GM19023 (cell line): ENCODE results near the gene CGNL1.

Experiments used
- ATAC-seq: cut with Tn5 transposase; IDR thresholded peaks from one replicate; pipeline ENCODE4 v1.9.1; 2021; ENCODE audit warnings: mild to moderate bottlenecking, moderate library complexity; ENCODE audit not compliant: unreplicated experiment

Gene CGNL1

DNA sequence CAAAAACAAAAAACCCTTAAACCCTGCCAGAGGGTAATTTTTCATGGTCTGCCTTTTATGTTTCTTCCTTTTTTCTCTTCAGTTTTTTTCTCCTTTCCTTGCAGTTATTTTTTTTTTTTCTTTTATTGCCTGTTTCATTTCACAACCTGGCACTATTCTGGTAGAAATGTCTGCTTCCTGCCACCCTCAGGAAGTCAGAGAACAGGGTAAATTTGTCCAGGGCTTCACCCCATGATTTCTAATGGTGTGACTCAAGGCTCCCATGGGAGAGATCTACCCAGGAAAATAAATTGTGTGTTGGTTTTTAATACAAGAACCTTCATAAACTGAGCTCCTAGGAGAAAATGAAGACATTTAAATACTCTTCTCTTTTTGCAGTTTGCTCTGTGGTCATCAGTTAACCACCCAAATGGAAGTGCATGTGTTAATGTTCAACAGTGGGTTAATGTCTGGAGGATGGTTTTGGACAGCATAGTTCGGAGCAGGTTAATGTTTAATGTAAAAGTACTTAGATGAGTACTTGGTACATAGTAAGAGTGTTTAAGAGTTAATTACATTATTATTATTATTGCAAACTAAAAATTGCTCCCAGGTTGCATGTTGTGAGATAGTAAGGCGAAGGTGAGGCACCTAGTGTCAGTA is 45.9 kb downstream of the CGNL1 start:
- ATAC-seq, result peak; percentile 75

DNA sequence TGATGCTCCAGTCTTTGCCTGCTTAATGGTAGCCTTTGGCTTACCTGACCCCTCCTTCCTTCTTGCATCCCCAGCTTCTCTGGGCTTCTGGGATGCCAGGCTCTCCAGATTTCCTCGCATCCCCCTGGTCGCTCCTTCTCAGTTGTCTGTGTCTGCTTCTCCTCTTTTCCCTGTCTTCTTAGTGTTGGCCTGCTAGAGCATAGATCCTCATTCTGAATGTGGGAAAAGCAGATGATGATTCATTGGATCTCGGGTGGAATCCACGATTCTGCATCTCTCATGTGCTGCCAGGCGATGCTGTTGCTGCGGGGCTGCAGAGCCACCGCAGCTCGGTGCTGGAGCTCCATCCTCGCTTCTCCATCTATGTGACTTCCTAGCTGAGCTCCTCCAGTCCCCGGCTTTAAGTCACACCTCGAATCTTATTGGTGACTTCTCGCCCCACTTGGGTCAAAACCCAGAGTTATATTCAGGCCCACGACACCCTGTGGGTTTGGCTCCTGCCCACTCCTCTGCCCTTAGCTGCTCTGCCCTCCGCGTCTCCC is 47.4 kb downstream of the CGNL1 start:
- ATAC-seq, result no peak

DNA sequence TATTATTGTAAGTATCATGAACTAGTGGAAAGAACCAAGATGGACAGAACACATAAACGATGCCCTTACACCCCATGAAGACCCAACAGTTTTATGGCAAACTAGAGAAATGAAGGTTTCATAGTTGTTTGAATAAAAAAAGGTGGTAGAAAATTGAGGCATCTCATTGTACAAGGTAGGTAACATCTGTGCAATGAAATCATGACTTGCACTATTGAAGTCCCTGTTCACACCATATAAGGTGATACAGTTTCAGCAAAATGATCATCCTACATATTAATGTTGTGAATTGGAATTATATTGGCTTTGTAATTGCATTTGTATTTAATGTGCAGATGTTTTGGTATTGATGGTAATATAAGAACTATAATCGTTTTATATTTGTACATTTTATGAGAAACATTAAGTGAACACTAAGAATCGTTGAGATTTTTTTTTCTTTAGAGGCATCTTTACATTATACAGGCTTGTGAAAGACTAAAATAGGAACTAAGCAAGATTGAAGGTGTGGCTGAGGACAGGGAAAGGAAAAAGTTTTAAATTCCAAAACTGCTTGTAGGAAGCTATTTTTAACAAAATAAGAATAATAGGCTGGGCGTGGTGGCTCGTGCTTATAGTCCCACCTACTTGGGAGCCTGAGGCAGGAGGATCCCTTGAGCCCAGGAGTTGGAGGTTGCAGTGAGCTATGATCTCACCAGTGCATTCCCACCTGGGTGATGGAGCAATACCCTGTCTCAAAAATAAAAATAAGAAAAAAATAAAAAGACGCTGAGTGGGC is 48.5 kb downstream of the CGNL1 start:
- ATAC-seq, result no peak

DNA sequence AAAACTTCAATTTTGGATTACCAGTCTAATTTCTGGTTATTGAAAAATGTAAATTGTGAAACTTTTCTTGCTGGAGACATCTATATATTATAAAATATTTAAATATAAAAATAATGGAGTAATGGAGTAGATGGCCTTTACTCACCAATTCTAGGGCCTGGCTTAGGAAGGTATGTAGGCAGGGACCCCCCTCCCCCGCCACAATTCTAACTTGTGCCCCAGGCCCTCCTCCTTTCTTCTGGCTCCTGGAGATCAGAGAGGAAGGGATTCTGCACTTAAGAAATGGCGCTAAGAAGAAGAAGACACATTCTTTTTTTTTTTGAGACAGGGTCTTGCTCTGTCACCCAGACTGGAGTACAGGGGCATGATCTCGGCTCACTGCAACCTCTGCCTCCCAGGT is 49.5 kb downstream of the CGNL1 start:
- ATAC-seq, result no peak

DNA sequence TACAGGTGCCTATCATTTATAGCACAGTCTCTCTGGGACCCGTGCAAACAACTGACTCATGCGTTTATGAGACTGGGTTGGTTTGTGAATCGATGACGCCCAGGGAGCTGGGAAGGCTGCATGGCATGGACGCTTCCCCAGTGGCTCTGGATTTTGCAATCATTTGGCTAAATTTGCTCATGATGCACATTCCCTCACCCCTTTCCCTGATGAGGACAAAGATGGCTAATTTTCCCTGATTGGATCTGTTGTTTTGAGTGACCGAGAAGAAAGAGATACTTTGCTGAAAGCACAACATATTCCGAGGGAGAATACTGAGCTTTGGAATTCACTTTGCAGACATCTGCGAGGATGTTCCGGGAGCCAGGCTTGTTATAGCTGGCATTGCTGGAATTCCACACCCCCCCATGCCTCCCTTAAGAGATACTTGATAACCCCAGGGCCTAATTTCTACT is 51.1 kb downstream of the CGNL1 start:
- no peak for ATAC-seq

DNA sequence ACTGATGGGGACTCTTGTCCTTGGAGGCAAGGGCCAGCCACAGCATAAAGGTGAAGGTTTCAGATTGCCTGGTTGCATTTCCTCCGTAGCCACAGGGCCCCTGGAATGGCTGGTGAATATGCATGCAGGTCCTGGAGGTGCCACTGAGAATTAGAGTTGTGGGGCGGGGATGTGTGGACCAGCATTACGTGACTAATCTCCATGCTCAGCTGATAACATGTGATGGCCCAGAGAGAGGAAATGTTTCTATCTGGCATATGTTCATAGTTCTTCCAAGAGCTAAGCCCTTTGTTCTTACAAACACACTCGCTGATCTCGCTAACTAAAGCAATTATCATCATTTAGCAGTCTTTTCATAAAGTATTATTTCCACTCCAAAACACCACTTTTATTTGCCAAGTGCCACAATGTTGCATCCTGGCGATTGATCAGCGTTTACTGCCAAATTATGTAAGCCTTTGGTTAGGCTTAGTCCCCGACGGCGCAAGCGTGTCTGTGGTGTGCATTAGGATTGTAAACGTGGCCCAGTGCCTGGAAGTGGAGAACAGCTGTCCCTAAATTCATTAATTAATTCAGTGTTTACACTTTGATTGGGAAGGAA is 55.9 kb downstream of the CGNL1 start:
- no peak for ATAC-seq

DNA sequence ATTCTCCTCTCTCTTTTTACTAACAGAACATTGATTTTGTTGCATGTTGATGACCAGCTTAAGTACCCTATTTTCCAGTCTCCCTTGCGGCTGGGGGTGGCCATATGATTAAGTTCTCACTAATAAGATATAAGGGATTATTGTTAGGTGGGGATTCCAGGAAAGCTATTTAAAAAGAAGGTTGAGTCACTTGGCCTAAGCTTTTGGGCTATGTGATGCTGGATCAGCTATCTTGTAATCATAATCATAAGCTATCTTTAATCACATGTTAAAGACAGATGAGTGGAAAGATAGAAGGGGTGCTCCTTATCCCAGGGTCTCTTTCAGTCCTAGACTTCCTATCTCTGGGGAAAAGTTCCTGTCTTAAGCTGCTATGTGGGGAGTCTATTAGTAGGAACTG is 59.9 kb downstream of the CGNL1 start:
- no peak for ATAC-seq

DNA sequence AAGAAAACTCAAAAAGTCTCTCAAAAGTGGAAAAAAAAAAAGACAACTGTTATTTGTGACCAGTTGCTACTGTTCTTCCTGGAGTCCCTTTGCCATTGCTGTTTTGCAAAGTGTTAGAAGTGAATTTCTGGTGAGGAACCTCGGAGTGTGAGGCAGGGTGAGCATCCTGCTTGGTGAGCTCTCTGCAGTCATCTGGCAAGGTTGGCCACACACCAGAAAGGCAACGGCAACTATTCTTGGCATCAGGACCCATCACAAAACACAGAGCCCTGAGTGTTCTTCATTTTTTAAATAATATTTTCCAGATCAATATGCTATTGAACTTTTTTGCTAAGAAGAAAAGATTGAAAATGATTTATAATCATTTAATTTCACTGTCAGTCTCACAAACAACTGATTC is 60.7 kb downstream of the CGNL1 start:
- ATAC-seq, result no peak

DNA sequence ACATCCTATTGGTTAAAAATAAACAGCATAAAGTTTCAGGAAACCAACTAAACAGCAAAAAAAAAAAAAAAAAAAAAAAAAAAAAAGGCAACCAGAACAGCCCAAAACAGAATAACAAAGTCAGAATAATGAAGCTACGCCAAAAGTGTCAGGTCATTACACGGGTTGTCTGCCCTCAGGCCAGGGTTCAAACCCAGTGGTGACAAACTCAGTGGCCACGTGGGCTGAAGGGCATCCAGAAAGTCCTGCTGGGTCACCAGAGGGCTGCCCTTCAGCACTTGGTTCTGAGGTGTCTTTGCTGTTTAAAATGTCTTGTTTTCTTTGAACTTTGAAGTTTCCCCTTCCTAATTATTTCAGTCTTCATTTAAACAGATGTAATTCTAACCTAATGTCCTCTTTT is 61.3 kb downstream of the CGNL1 start:
- no peak for ATAC-seq

DNA sequence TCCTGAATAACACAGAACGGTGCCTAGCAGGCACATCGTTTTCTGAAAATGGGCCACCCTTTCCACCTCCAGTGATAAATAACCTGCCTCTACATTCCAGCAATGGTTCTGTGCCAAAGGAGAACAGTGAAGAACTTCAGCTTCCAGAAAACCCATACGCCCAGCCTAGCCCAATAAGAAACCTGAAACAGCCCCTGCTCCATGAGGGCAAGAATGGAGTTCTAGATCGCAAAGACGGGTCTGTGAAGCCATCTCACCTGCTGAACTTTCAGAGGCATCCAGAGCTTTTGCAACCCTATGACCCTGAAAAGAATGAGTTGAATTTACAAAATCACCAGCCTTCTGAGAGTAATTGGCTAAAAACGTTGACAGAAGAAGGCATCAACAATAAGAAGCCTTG is 61.9 kb downstream of the CGNL1 start:
- no peak for ATAC-seq

DNA sequence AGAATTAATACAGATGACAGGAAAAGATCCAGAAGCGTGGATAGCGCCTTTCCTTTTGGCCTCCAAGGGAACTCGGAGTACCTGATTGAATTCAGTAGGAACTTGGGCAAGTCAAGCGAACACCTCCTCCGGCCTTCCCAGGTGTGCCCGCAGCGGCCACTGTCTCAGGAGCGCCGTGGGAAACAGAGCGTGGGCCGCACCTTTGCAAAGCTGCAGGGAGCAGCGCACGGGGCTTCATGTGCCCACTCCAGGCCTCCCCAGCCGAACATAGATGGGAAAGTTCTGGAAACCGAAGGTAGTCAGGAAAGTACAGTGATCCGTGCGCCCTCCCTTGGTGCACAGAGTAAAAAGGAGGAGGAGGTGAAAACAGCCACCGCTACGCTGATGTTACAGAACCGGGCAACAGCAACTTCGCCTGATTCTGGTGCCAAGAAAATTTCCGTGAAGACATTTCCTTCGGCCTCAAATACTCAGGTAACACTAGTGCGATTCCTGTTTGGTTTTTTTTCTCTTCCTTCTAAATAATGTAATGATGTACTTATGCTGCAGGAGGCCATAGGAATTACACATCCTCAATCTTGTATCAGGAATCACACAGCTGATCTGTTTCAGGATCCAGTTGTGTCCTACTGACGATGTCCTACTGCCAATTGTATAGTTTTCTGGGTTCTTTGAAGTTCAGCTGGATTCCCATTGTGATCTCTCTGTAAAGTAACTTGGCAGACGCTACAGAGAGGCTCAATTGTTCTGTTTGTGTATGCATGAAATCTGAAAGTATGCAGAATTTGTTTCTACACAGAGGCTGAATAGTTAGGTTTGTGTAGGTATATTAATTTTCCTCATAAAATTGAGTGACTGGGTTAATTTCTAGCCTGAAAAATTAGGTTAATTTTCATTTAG is 63.1 kb downstream of the CGNL1 start:
- no peak for ATAC-seq

DNA sequence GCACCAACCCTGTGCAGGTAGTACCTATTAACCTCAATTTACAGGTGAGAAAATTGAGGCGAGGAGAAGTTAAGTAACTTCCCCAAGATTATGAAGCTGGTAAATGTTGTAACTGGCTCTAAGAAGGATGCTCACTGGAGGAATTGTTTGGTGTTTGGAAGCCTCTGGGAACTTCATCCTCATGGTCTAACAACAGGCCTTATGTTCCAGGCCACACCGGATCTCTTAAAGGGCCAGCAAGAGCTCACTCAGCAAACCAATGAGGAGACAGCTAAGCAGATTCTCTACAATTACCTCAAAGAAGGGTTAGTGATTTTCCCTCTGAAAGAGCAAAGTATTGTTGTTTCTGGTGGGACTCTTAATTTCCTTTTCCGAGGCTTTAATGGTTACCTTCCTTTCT is 63.9 kb downstream of the CGNL1 start:
- ATAC-seq, result no peak

DNA sequence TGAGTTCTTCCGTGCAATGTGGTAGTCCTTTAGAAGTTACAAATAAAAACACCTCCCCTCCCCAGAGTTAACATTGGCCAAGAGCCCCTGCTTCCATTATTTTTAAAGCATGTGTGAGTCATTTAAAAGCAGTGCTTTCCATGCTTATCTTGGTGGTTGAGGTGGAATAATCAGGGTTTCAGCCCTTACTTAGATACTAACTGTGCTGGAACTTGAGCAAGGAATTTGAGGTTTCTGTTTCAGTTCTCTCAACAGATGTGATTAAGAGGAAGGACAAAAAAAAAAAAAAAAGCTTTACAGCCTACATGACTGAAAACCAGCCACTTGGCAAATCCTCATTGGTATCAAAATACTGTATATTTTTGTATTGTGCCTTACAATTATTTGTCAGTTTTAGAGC is 64.5 kb downstream of the CGNL1 start:
- ATAC-seq, result no peak

DNA sequence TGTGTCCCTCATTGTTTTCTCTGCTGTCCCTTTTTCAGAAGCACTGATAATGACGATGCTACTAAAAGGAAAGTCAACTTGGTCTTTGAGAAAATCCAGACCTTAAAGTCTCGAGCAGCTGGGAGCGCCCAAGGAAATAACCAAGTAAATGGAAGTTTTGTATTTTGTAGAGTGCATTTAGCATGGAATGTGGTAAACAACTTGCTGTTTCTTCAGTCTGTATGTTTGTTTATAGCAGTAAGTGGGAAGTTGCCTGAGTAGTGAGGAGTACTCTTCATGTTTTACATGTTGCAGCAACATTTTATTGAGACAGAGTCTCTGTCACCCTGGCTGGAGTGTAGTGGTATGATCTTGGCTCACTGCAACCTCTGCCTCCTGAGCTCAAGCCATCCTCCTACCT is 66.0 kb downstream of the CGNL1 start:
- no peak for ATAC-seq

DNA sequence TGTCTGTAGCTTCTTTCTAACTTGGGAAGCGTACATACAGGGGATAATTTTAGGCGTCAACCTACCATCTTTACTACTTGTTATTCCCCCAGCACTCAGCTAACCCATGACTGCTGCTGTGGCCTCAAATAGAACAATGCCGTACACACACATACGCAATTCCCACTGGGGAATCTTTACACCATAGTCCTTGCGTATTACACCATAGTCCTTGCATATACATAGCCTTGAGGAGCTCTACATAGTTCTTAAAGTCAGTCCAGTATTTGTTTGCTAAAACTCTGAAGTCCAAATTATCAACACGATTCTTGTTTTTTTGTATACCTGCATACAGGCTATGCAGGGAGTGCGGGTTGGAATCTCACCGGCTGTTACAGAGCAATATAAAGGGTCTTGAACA is 67.2 kb downstream of the CGNL1 start:
- no peak for ATAC-seq

DNA sequence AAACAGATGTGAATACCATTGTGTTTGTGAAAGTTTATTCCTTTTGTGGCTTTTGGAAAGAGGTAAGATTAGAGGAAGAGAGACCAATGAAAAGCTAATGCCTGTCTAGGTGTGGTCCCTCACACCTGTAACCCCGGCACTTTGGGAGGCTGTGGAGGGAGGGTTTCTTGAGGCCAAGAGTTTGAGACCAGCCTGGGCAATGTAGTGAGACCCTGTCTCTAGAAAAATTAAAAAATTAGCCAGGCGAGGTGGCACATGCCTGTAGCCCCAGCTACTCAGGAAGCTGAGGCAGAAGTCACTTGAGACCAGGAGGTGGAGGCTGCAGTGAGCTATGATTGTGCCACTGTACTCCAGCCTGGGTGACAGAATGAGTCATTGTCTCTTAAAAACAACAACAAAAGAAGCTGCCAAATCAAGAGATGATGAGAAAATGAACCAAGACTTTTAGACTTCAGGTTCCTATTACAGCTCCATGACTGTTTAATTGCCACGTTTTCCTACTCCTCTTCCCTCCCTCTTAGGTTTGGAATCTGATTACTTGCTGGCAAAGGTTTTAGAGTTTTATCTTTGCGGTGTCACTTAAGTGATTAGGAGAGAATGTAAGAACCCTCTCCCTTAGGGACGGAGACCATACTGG is 68.7 kb downstream of the CGNL1 start:
- ATAC-seq, result no peak

DNA sequence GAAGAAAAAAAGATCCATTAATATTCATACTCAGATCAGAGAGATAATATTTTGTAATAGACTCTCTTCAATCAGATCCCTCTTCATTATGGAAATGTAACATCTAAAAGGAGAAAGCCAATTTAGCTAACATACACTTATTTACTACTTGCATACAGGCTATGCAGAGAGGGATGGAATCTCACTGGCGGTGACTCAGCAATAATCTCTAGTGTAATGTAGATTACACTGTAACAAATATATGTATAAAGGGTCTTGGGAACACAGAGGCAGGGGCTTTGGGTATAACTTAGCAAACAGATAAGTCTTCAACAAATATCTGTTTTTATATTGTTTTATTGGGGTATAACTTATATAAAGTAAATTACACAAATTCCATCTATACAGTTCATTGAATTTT is 69.6 kb downstream of the CGNL1 start:
- ATAC-seq, result no peak

DNA sequence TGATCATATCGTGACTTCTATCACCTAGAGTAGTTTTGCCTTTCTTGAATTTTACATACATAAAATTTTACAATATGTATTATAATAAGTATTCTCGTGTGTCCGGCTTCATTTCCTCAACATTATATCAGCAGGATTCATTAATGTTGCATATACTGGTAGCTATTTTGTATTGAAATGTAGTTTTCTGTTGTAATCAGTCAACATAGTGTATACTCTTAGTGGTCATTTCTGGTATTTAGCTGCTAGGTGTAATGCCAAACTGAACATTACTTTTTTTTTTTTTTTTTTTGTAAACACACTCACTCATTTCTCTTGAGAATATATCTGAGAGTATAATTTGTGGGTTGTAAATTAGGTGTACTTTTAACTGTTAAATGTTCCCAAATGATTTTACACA is 70.1 kb downstream of the CGNL1 start:
- ATAC-seq, result no peak

DNA sequence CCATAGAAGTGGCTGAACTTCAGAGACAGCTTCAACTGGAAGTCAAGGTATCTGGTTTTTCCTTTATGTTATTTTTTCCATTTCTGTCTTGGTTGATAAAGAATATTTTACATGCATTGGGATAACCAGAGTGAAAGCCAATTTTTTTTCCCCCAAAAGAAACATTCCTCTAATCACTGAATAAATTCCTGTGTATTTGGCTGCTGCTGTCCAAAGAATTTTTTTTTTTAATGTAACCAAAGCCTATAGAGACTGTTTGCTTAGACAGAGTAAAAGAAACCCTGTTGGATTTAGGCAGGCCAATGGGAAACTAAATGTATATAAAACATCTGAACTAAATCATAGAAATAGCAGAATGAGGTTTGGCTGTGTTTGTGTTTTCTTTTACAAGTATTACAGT is 75.2 kb downstream of the CGNL1 start:
- no peak for ATAC-seq

DNA sequence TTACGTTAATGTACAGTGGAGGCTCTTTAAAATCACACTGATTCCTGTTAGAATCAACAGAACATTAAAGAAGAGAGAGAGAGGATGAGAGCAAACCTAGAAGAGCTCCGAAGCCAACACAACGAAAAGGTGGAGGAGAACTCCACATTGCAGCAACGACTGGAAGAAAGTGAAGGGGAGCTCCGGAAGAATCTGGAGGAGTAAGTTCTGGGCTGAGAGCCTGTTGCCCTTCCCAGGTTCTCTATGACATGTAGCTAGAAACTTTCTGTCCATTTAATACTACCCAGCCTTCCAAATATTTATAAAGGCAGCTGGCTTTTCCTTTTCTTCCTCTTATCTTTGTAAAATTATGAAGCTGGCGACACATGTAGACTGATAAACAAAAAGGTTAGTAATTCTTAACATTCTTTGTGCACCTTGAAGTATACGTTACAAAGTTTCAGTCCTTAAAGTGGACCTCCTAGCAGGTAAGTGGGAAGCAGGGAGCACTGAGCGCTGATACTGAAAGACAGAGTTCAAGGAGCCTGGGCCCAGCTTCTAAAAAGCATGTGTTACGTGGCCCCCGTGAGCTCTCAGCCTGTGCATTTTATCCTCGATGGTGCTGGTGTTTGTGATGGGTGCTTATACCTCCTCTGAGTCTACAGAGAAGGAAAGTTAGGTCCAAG is 75.9 kb downstream of the CGNL1 start:
- ATAC-seq, result no peak
